ENCODE measurements around the gene MAP4K1.
"Not testable (repeated sequence)": the region's sequence is repeated elsewhere in the genome, so short reads cannot be mapped to it uniquely, and the experiment has no call there.

- TF ChIP-seq POLR2A (IDR thresholded peaks at IDR 0.05; ENCODE audit: insufficient read depth in 1 of 2, low read depth in 2 of 2, low read length in 2 of 2); MAX (IDR thresholded peaks at IDR 0.05); TERF1 (CRISPR knock-in tag; IDR thresholded peaks at IDR 0.05): not testable (repeated sequence)
These were observed 58.8 kb downstream of the MAP4K1 start for GRCh38 chr19:38558933-38559332.

Measured in HepG2 (cell line).